HG03520 (cell line): Measurements from ENCODE around the gene PPP3R1.

Experiments
- ATAC-seq: cut with Tn5 transposase; IDR thresholded peaks from one replicate; pipeline ENCODE4 v1.9.1; 2021; ENCODE audit warnings: mild to moderate bottlenecking, moderate library complexity; ENCODE audit not compliant: unreplicated experiment

PPP3R1 gene

GRCh38 chr2:68263632-68264031 is 11.3 kb upstream of the PPP3R1 start:
- ATAC-seq: no peak

- no peak for ATAC-seq
Measured at GRCh38 chr2:68258851-68259250, 6.5 kb upstream of the PPP3R1 start.

GRCh38 chr2:68256093-68256450 is 3.7 kb upstream of the PPP3R1 start:
- ATAC-seq: no peak

GRCh38 chr2:68253219-68254068 is 1.1 kb upstream of the PPP3R1 start:
- no peak for ATAC-seq

- ATAC-seq: no peak
Measured at GRCh38 chr2:68251855-68252399, 405 bp downstream of the PPP3R1 start.

GRCh38 chr2:68251187-68251854 is 1.0 kb downstream of the PPP3R1 start:
- peak; percentile 46 for ATAC-seq

GRCh38 chr2:68250652-68251186 is 1.6 kb downstream of the PPP3R1 start:
- no peak for ATAC-seq

GRCh38 chr2:68250196-68250595 is 2.1 kb downstream of the PPP3R1 start:
- ATAC-seq: no peak

GRCh38 chr2:68248806-68249205 is 3.5 kb downstream of the PPP3R1 start:
- no peak for ATAC-seq

GRCh38 chr2:68248361-68248760 is 4.0 kb downstream of the PPP3R1 start:
- no peak for ATAC-seq

GRCh38 chr2:68246396-68246795 is 5.9 kb downstream of the PPP3R1 start:
- no peak for ATAC-seq

- ATAC-seq: no peak
Measured at GRCh38 chr2:68245672-68246071, 6.7 kb downstream of the PPP3R1 start.

- ATAC-seq: no peak
Measured at GRCh38 chr2:68245066-68245465, 7.3 kb downstream of the PPP3R1 start.

- ATAC-seq: no peak
Measured at GRCh38 chr2:68244456-68244855, 7.9 kb downstream of the PPP3R1 start.

- no peak for ATAC-seq
Measured at GRCh38 chr2:68241732-68242131, 10.6 kb downstream of the PPP3R1 start.

- no peak for ATAC-seq
Measured at GRCh38 chr2:68240446-68240845, 11.9 kb downstream of the PPP3R1 start.

GRCh38 chr2:68238955-68239822 is 13.1 kb downstream of the PPP3R1 start:
- no peak for ATAC-seq

- ATAC-seq: no peak
Measured at GRCh38 chr2:68237976-68238580, 14.3 kb downstream of the PPP3R1 start.

- ATAC-seq: no peak
Measured at GRCh38 chr2:68237404-68237803, 14.9 kb downstream of the PPP3R1 start.

- ATAC-seq: no peak
Measured at GRCh38 chr2:68236876-68237275, 15.5 kb downstream of the PPP3R1 start.
